ENCODE data around the gene GLTP. TPM values are rescaled to one million over a fixed set of nuclear protein-coding genes. Genes with fewer than 3 reads are reported as not detected.

The GLTP gene
- total RNA-seq, 4 donors from 2014 or later, result 18.3 to 34.0 (median 22.4) TPM

- intact Hi-C loops (cut with DNase I; ENCODE audit: low total_unique reads), result no loop called here
Observed at GRCh38 chr12:109815225-109815624, 65.1 kb downstream of the GLTP start.

GRCh38 chr12:109814600-109815150 is 65.7 kb downstream of the GLTP start:
- DNase-seq (no peak), ATAC-seq (no peak)
- in situ Hi-C loops (cut with MboI; ENCODE audit: low sequenced_read_pairs in 4 of 4) (no loop called here), intact Hi-C loops (cut with DNase I; ENCODE audit: low total_unique reads) (no loop called here)
- Histone ChIP-seq H3K4me3 (no peak overlapping the region), H3K4me1 (no peaks in the 10 kb centered on the region), H3K27ac (no peak overlapping the region), H3K9me3 (no peaks in the 10 kb centered on the region), H3K27me3 (peaks cover 0 to 6% (median 0%) of the 10 kb centered on the region in 3 donors), H3K36me3 (no peaks in the 10 kb centered on the region)
- TF ChIP-seq CTCF (IDR thresholded peaks at IDR 0.05 in 4 of 5, conservative IDR thresholded peaks at IDR 0.05 in 1 of 5) (no peak), POLR2A (IDR thresholded peaks at IDR 0.05) (no peak)

More at GRCh38 chr12:109815225-109815624, 65.1 kb downstream of the GLTP start:
- H3K4me1 ChIP-seq, result no peaks in the 10 kb centered on the region
- TF ChIP-seq CTCF (IDR thresholded peaks at IDR 0.05 in 4 of 5, conservative IDR thresholded peaks at IDR 0.05 in 1 of 5) (no peak), POLR2A (IDR thresholded peaks at IDR 0.05) (no peak)
- H3K4me3 ChIP-seq, result no peak overlapping the region
- no peaks in the 10 kb centered on the region for H3K9me3 ChIP-seq
- no peak overlapping the region for H3K27ac ChIP-seq
- in situ Hi-C loops (cut with MboI; ENCODE audit: low sequenced_read_pairs in 4 of 4), result no loop called here
- DNase-seq, result no peak
- peaks cover 0 to 6% (median 0%) of the 10 kb centered on the region in 3 donors for H3K27me3 ChIP-seq
- no peak for ATAC-seq
- H3K36me3 ChIP-seq, result no peaks in the 10 kb centered on the region

GRCh38 chr12:109813810-109814416 is 66.4 kb downstream of the GLTP start:
- Histone ChIP-seq H3K9me3 (no peaks in the 10 kb centered on the region), H3K4me3 (no peak overlapping the region), H3K27ac (no peak overlapping the region), H3K27me3 (peaks cover 0 to 6% (median 0%) of the 10 kb centered on the region in 3 donors), H3K36me3 (no peaks in the 10 kb centered on the region), H3K4me1 (no peaks in the 10 kb centered on the region)
- TF ChIP-seq CTCF (IDR thresholded peaks at IDR 0.05 in 4 of 5, conservative IDR thresholded peaks at IDR 0.05 in 1 of 5), result no peak
- no peak for TF ChIP-seq POLR2A (IDR thresholded peaks at IDR 0.05)
- ATAC-seq, result no peak
- no peak for DNase-seq
- intact Hi-C loops (cut with DNase I; ENCODE audit: low total_unique reads) (no loop called here), in situ Hi-C loops (cut with MboI; ENCODE audit: low sequenced_read_pairs in 4 of 4) (no loop called here)

GRCh38 chr12:109811624-109811995 is 68.7 kb downstream of the GLTP start:
- H3K4me3 ChIP-seq, result no peak overlapping the region
- no peaks in the 10 kb centered on the region for H3K36me3 ChIP-seq
- DNase-seq (no peak), ATAC-seq (no peak)
- no peak overlapping the region for H3K27ac ChIP-seq
- TF ChIP-seq POLR2A (IDR thresholded peaks at IDR 0.05) (no peak), CTCF (IDR thresholded peaks at IDR 0.05 in 4 of 5, conservative IDR thresholded peaks at IDR 0.05 in 1 of 5) (no peak)
- no peaks in the 10 kb centered on the region for H3K27me3 ChIP-seq
- intact Hi-C loops (cut with DNase I; ENCODE audit: low total_unique reads) (no loop called here), in situ Hi-C loops (cut with MboI; ENCODE audit: low sequenced_read_pairs in 4 of 4) (no loop called here)
- no peaks in the 10 kb centered on the region for H3K4me1 ChIP-seq
- no peaks in the 10 kb centered on the region for H3K9me3 ChIP-seq
